Measurements from ENCODE around the gene ZC2HC1C. TPM values are rescaled to one million over a fixed set of nuclear protein-coding genes. Genes with fewer than 3 reads are reported as not detected.

Gene ZC2HC1C
- total RNA-seq, 1 donor from 2014 or later, result 10.5 TPM

DNA sequence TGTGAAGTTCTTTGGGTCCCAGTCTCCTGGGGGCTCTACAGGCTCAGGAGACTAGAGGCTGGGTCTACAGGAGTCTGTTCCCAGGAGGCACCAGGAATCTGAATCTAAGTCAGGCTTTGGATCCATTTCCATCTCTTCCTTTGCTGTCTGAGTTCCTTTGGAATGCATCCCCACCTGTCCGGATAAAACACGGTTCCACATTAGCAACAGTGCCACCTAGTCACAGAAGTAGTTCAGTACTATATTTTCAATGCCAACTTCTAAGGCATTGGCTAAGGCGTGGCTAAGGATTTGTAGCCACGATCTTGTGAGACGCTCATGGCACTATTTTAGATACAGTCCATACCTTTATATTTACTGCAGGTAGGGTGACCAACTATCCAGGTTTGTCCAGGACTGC, 15.1 kb downstream of the ZC2HC1C start:
- intact Hi-C loops (cut with micrococcal nuclease), result loop anchor here (10.0 kb wide), 1 partner anchor 170 kb away; no protein-coding TSS in a partner anchor
- Histone ChIP-seq H3K4me1 (peaks cover 17% of the 10 kb centered on the region), H3K36me3 (peaks cover 62% of the 10 kb centered on the region), H3K27me3 (ENCODE audit: low read depth) (no peaks in the 10 kb centered on the region), H3K9me3 (replicated peaks) (no peaks in the 10 kb centered on the region), H3K27ac (replicated peaks) (no peak overlapping the region), H3K4me3 (no peak overlapping the region)
- TF ChIP-seq CTCF (IDR thresholded peaks at IDR 0.05; ENCODE audit: borderline replicate concordance), result peak; percentile 26
- no peak for DNase-seq

DNA sequence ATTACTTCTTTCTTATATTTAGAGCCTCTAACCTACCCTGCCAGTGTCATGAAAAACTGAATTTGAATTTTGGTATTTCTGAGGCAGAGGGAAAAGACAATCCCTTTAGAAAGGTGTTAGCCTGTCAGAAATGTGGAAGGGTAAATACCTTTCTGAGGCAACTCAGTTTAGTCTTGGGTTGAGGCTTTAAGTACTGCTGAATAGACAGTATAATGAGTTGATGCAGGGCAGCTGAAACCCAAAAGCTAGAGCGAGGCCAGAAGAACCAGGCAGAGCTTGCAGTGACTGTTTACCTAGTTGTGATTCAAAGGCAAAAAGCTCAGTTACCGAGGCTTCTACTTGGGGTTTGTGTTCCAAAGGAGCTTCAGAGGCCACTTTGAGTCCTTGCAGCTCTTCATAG, 18.7 kb downstream of the ZC2HC1C start:
- no peaks in the 10 kb centered on the region for H3K9me3 ChIP-seq (replicated peaks)
- TF ChIP-seq CTCF (IDR thresholded peaks at IDR 0.05; ENCODE audit: borderline replicate concordance), result no peak
- intact Hi-C loops (cut with micrococcal nuclease), result loop anchor here (10.0 kb wide), 1 partner anchor 173 kb away; no protein-coding TSS in a partner anchor
- H3K4me1 ChIP-seq, result no peaks in the 10 kb centered on the region
- no peak overlapping the region for H3K4me3 ChIP-seq
- peaks cover 98% of the 10 kb centered on the region for H3K36me3 ChIP-seq
- H3K27ac ChIP-seq (replicated peaks), result no peak overlapping the region
- DNase-seq, result no peak
- H3K27me3 ChIP-seq (ENCODE audit: low read depth), result no peaks in the 10 kb centered on the region

DNA sequence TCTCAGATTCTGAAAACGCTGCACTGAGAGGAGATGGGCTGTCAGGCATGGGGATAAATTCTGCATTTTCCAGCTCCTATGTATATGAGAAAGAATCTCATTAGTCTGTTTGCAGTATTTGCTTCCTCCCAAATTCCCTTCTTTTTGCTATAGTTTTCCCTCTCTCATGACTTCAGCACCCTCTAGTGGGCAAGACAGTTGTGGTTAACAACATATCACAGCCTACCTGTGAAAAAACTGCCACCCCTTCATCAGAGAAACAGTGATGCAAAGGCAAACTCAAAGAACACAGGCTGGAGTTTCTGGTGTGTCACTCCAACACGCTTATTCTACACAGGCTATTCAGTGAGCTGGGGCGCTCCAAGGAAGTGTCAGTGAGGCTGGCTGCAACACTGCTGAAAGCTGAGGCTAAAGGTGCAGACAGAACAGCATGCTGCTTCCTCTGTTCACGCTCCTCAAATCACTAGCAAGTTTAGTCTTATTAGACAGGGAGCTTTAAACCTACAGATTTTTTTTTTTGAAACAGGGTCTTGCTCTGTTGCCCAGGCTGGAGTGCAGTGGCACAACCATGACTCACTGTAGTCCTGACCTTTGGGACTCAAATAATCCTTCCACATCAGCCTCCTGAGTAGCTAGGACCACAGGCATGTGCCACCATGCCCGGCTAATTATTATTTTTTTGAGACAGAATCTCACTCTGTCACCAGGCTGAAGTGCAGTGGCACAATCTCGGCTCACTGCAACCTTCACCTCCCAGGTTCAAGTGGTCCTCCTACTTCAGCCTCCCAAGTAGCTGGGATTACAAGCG, 19.3 kb downstream of the ZC2HC1C start:
- DNase-seq, result no peak
- H3K4me3 ChIP-seq, result no peak overlapping the region
- peak; percentile 83 for TF ChIP-seq CTCF (IDR thresholded peaks at IDR 0.05; ENCODE audit: borderline replicate concordance)
- no peaks in the 10 kb centered on the region for H3K9me3 ChIP-seq (replicated peaks)
- H3K36me3 ChIP-seq, result peaks cover 98% of the 10 kb centered on the region
- no peak overlapping the region for H3K27ac ChIP-seq (replicated peaks)
- intact Hi-C loops (cut with micrococcal nuclease), result loop anchor here (10.0 kb wide), 1 partner anchor 174 kb away; no protein-coding TSS in a partner anchor
- no peaks in the 10 kb centered on the region for H3K4me1 ChIP-seq
- no peaks in the 10 kb centered on the region for H3K27me3 ChIP-seq (ENCODE audit: low read depth)

DNA sequence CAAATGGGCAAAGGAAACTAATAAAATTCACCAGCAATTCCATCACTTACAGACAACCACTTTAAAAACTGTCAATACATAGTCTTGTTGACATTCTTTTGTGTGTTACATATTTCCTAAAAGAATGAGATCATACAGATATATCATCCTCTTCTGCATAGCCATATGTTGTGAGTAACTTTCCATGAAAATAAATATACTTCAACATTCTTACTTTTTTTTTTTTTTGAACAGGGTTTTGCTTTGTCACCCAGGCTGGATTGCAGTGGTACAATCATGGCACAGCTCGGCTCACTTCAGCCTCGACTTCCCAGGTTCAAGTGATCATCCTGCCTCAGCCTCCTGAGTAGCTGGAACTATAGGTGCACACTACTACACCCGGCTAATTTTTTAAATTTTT, 20.9 kb downstream of the ZC2HC1C start:
- Histone ChIP-seq H3K27me3 (ENCODE audit: low read depth) (no peaks in the 10 kb centered on the region), H3K9me3 (replicated peaks) (no peaks in the 10 kb centered on the region), H3K36me3 (peaks cover 98% of the 10 kb centered on the region), H3K27ac (replicated peaks) (no peak overlapping the region), H3K4me1 (no peaks in the 10 kb centered on the region), H3K4me3 (no peak overlapping the region)
- DNase-seq, result no peak
- intact Hi-C loops (cut with micrococcal nuclease), result no loop called here
- TF ChIP-seq CTCF (IDR thresholded peaks at IDR 0.05; ENCODE audit: borderline replicate concordance), result no peak

DNA sequence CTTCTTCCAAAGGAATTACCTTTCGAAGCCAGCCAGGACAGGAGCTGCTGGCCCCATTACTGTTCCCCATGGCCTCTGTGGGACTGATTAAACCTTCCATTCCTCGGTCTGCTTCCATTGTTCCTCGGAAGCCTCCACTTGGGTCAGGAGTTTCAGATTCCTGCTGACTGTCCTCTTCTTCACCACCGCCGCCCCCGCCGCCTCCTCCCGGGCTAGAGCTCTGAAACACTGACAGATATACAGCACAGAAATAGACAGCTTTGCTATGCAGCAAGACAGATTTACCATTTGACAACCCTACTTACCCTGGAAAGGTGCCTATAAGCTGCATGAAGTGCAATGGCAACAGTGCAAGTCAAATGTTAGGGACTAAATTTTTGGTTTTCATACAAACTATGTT, 21.8 kb downstream of the ZC2HC1C start:
- H3K4me1 ChIP-seq, result no peaks in the 10 kb centered on the region
- TF ChIP-seq CTCF (IDR thresholded peaks at IDR 0.05; ENCODE audit: borderline replicate concordance), result no peak
- no peaks in the 10 kb centered on the region for H3K9me3 ChIP-seq (replicated peaks)
- H3K4me3 ChIP-seq, result no peak overlapping the region
- H3K27me3 ChIP-seq (ENCODE audit: low read depth), result no peaks in the 10 kb centered on the region
- intact Hi-C loops (cut with micrococcal nuclease), result no loop called here
- H3K27ac ChIP-seq (replicated peaks), result no peak overlapping the region
- DNase-seq, result no peak
- H3K36me3 ChIP-seq, result peaks cover 98% of the 10 kb centered on the region

All from left ventricle myocardium inferior (tissue), 1 donor.